Glomerular endothelial cell (primary cell): ENCODE results near the gene UNC93A. TPM values are rescaled to one million over a fixed set of nuclear protein-coding genes. Genes with fewer than 3 reads are reported as not detected.
"Not testable (repeated sequence)": the region's sequence is repeated elsewhere in the genome, so short reads cannot be mapped to it uniquely, and the experiment has no call there.

ENCODE experiments used
- DNase-seq: peaks from one replicate; pipeline ENCODE4 v3.0.0-alpha.2; 2011; ENCODE audit warnings: low read depth, low spot score; ENCODE audit errors: extremely low read depth
- total RNA-seq: library from RNA; depleted of rRNA; stranded (reverse); fragments of >200 nt; gene quantifications from 2 replicates; pipeline ENCODE4 v1.2.3, GENCODE V29; 2015

The UNC93A gene
- total RNA-seq, 1 donor from 2014 or later = not detected

GRCh38 chr6:167307342-167307955 is 16.3 kb downstream of the UNC93A start:
- no peak for DNase-seq

DNA sequence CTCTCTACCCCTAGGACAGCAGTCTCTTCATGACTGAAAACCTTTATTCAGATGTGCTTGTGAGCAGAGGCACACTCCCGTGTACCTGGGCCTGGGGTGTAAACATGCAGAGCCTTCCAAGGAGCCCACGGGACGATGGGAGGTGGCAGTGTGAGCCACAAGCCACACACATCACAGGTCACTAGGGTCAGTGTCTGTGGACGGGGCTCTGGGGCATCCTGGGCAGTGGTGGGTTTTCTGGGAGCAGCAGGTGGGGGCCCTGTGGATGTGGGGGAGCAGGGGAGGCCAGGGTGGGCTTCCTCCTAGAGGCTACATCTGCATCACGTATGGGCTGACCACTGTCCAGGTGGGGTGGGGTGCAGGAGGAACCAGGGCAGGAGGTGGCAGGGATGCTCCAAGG is 17.1 kb downstream of the UNC93A start:
- no peak for DNase-seq

DNA sequence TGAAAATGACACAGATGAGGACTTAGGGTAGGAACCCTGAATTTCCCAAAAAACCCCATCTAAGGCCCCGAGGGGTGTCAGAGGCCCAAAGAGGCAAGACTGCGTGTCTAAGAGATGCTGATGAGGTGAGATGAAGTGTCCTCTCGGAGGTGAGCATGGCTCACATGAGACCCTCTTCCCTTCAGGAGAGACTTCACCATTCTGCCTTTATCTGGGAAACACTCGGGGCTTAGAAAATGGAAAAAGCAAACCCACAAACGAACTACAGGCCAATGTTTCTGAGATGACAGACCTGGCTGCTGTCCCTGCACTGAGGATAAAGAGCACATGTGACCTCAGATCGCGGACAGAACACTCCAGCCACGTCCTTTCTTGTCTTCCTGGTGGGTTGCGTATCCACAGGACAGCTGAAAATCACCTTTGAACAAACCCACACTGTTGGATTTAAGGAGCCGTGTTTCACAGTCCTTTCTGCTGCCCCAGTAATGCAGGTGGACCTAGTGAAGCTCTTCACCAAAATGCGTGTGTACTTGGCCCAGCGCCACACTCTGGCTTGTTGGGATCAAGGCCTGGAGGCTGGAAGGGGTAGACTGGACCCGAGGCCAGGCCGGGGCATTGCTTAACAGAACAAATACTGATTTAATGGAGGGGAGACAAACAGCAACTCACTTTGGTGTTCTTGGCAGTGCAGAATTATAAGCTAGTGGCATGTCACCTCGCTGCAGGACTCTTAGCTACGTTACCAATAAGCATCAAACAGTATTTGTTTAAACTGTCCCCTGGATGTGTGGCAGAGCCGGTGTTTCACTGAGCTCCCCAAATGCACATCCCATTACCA is 18.5 kb downstream of the UNC93A start:
- DNase-seq = not testable (repeated sequence)

DNA sequence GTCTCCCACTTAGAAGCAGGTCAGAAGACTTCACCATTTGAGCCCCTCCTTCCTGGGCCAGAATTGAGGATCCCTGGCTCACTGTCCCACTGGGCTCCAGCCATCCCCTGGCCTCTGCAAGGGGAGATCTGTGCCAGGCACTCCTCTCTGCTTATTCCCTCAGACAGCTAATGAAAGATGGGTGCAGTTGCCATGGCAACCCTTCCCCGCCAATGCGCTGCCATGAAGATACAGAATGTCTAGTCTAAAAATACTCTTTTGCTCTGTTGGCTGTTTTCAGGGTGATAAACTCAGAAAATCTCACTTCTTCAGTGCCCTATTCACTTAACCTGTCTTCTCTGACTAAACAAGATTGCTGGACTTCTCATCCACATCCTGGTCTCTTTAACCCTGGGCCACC is 20.2 kb downstream of the UNC93A start:
- no peak for DNase-seq

DNA sequence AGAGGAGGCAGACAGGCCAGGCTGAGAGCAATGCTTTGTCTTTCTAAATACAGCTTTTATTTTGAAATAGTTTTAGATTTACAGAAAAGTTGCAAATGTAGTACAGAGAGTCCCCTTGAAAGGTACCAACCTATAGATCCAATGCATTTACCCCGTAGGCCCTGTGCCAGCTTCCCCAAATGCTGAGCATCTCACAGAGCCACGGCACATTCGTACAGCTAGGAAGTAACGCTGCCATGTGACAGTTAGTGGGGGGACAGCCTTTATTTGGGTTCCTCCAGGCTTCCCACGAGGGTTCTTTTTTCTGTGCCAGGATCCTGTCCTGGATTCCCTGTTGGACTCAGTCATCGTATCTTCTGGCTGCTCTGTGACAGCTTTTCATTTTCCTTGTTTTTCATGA is 20.6 kb downstream of the UNC93A start:
- not testable (repeated sequence) for DNase-seq

GRCh38 chr6:167314180-167314821 is 23.2 kb downstream of the UNC93A start:
- DNase-seq = no peak

GRCh38 chr6:167317172-167317571 is 26.1 kb downstream of the UNC93A start:
- DNase-seq = no peak

GRCh38 chr6:167318354-167318753 is 27.2 kb downstream of the UNC93A start:
- not testable (repeated sequence) for DNase-seq

DNA sequence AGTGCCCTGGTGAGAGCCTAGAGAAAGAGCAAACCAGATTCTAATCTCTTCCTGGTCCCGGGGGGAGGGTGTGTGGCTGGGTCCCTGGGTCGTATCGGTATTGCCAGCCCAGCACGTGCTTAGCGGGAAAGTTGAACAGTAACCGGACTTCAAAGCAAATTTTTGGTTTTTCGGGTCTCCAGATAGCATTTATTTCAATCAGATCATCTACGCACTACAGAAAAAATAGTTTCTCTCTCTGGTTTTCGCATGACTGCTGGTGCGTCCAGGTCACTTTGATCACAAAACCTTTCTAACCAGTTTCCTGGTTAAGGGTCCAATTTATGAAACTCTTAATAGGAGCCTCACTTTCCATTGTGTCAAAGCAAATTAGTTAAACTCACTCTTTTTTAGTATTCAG is 27.7 kb downstream of the UNC93A start:
- not testable (repeated sequence) for DNase-seq

GRCh38 chr6:167319856-167320753 is 29.0 kb downstream of the UNC93A start:
- not testable (repeated sequence) for DNase-seq

DNA sequence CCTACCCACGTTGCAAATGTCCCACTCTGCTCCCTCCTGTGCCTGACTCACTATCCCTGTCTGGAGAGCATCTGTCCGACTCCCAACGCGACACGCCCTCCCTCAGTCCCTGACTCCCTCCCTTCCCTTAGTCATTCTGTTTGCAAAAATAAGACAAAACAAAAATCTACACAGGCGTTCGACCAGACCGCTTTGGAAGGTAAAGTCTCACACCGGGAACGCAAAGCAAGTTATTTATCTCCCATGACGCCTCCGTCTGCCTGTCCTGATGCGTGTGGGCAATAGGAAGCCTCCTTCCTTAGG is 29.6 kb downstream of the UNC93A start:
- DNase-seq = not testable (repeated sequence)

DNA sequence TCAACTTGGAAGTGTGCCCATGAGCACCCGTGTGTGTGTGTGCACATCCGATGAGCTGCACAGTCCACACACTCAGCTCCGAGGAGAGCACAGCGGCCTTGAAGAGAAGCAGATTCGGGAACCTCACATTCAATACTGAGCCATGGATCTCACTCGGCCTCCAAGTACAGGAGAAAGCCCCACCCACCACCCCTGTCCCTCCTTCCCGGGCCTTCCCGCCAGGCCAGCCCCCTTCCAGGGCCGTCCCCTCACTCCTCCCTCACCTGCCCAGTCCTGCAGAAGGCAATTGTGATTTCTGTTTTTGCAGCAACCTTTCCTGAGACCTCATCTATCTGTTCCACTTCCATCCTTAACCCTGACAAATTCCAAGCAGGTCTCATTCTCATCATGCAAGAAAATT is 30.1 kb downstream of the UNC93A start:
- DNase-seq = not testable (repeated sequence)

DNA sequence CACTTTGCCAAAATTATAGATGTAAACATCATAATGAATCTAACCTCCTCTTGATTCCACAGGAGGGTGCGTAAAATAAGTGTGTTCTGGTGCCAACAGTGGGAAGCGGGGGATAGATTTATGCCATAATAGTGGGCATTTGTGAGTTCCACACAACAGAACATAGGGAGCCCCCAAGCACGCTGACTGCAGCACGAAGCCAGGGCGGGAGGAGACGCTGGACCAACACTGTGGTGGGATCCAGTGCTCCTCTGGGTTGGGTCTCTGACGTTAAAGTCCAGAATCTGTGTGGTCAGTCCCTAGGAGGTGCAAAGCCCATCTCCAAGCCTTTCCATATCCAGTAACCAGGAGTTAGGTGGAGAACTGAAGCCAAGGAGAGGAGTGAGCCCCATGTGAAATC is 32.0 kb downstream of the UNC93A start:
- DNase-seq = no peak

DNA sequence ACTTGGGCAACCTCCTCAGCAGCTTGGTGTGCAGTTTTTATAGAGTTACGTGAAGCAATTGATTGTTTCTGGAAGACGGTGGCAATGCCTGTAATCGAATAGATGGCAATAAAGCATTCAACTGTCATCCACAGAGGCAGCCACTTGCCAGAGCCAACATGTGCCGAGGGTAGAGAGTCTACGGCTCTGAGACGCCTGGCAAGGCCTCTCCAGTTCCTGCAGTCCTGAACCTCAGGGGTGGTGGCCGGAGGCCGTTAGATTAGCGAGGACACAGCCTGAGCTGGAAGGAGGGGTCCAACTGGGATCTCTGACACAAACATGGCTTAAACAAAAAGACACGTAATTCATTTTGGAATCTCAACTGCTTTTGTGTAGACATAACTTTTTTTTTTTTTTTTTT is 33.0 kb downstream of the UNC93A start:
- no peak for DNase-seq

DNA sequence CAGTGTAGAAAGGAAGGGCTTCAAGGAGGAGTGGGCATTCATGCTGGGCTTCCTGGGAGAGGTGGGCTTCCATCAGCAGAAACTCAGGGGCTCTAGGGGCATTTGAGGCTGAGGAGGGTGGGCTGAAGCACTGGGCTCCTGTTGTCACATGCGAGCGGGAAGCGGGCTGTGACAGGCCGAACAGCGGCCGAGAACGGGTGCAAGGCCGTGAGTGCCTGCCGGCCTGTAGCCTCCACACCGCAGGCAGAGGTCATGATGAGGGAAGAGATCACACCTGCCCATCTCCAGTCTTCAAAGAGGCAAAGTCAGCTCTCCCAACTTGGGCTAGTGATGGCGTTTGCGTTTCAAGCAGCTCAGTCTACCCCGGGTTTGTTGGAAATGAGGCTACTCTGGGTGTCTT is 34.7 kb downstream of the UNC93A start:
- no peak for DNase-seq

- no peak for DNase-seq
Observed at GRCh38 chr6:167327391-167327790, 36.3 kb downstream of the UNC93A start.

DNA sequence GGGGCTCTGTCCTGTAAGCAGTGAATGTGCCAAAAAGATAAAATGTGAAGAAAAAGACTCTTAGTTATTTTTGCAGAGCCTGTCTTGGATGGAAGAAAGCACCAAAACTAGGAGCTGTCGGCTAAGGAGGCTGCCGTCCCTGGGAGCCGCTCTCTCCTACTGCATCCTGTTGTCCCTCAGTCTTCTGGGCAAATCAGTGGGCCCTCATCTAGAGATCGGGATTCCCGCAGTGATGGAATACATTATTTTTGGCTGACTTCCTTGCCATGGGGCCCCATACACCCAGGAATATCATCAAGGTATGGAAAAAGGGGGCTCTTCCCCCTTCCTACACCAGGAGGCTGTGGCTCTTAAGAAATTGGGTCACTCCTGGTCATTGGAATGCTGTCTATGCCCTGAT is 37.0 kb downstream of the UNC93A start:
- DNase-seq = no peak

DNA sequence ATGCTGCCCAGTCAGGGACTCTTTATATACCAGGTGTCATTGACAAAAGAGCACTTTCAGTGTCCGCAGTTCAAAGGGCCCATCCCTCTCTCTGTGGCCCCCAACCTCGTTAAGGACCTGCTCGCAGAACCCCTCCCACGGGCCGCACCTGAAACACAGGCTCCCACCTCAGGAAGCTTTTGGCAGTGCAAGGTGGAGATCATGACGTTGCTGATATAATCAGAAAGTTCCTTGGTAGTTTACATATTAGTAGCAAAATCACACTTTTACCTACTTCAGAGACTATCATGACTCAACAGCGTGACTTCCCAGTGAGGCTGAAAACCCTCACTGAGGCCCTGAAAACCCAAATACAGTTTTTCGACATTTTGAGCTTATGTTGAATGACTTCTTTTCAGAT is 37.9 kb downstream of the UNC93A start:
- DNase-seq = no peak

- no peak for DNase-seq
Observed at GRCh38 chr6:167330750-167331149, 39.6 kb downstream of the UNC93A start.

DNA sequence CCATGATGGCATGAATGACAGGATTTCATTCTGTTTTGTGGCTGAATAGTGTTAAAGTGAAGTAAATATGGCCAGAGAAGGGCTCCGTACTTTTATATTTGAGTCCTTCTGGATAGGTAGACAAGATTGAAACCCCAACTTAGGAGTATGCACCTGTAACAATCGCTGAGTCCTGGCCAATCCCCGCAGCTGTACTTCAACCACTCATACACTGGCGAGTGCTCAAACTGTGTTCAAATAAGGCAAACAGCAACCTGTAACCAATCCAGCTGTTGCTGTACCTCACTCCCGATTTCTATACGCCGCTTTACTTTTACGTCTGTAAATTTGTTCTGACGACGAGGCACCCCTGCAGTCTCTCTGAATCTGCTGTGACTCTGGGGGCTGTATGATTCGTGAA is 40.5 kb downstream of the UNC93A start:
- no peak for DNase-seq
